Measurements from ENCODE around the gene THAP8.

DNA sequence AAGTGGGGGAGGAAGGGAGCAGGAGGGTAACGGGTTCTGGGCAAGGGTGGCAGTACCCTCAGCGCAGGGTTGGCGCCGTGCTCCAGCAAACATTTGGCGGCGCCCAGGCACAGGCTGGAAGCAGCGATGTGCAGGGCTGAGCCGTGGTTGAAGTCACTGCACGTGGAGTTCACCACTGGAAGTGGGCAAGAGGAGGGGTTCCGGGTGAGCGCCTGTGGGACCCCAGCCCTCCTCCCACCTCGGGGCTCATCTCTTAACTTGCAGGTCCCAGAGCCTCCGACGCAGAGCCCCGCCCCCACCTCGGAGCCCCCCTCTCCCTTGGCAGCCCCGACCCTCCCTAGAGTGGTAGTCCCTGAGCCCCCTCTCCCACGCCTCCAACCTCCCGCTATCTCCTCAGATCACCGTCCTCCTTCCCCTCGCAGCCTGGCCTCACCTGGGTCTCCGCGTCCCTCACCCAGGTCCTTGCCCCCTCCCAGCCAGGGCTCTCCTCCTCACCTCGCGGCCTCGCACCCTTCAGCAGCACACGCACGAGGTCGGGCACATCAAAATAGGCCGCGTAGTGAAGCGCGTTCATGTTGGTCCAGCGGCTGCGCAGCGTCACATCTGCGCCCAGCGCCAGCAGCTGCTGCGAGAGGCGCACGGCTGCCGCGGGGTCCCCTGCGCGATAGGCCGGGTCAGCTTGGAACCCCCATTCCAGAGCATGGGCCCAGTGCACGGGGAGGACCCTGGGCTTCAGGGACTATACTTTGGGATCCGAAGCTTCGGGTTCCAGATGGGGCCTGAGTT is 27.8 kb downstream of the THAP8 start:
- TF ChIP-seq CTCF (IDR thresholded peaks at IDR 0.05; ENCODE audit: low read depth, low read length) (no peak), POLR2A (IDR thresholded peaks at IDR 0.05; ENCODE audit: extremely low read depth, insufficient read length) (no peak), MYC (IDR thresholded peaks at IDR 0.05; ENCODE audit: low read depth, low read length) (no peak), MAX (IDR thresholded peaks at IDR 0.05; ENCODE audit: low read depth, low read length) (no peak)
